Peyer's patch (tissue), 4 donors: ENCODE measurements around the gene LETMD1.

Experiments
- POLR2A ChIP-seq, 2 donors: fragments of 450-650 bp; IDR thresholded peaks; one replicate each; pipeline ENCODE4 v1.5.1; 2017; ENCODE audit warnings: antibody characterized with exemption in 2 of 2, mild to moderate bottlenecking in 2 of 2, moderate library complexity in 2 of 2
- TF ChIP-seq, protein P1 (sequence below), 6 experiments: fragments of 450-650 bp in 4 of 6; fragments of 200-600 bp in 2 of 6; sonication (generic) in 1 of 6; IDR thresholded peaks; one replicate each; pipeline ENCODE4 v1.5.1; 2017 to 2019; ENCODE audit warnings: antibody characterized with exemption in 6 of 6, mild to moderate bottlenecking in 3 of 6, moderate library complexity in 1 of 6

GRCh38 chr12:51075390-51075789, 27.3 kb downstream of the LETMD1 start:
- TF ChIP-seq, protein P1, sequence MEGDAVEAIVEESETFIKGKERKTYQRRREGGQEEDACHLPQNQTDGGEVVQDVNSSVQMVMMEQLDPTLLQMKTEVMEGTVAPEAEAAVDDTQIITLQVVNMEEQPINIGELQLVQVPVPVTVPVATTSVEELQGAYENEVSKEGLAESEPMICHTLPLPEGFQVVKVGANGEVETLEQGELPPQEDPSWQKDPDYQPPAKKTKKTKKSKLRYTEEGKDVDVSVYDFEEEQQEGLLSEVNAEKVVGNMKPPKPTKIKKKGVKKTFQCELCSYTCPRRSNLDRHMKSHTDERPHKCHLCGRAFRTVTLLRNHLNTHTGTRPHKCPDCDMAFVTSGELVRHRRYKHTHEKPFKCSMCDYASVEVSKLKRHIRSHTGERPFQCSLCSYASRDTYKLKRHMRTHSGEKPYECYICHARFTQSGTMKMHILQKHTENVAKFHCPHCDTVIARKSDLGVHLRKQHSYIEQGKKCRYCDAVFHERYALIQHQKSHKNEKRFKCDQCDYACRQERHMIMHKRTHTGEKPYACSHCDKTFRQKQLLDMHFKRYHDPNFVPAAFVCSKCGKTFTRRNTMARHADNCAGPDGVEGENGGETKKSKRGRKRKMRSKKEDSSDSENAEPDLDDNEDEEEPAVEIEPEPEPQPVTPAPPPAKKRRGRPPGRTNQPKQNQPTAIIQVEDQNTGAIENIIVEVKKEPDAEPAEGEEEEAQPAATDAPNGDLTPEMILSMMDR (IDR thresholded peaks at IDR 0.05): no peak
- TF ChIP-seq POLR2A (IDR thresholded peaks at IDR 0.05): no peak
